PC-3 (cell line): ENCODE data around the gene NHS. TPM values are rescaled to one million over a fixed set of nuclear protein-coding genes. Genes with fewer than 3 reads are reported as not detected.

Source experiments
- ATAC-seq: fragments of 200-7000 bp; cut with Tn5 transposase; 2 replicates; pipeline ENCODE4 v1.9.1; 2020; ENCODE audit warnings: mild to moderate bottlenecking, moderate library complexity
- BruUV-seq: library from RNA; stranded (reverse); fragments of 400-500 nt; replicated peaks from 2 replicates; lab custom pipeline; 2021; lab: Mats Ljungman, UMichigan
- CTCF ChIA-PET: fragments of 300-600 bp; sonication (Branson Sonifier 250); formaldehyde crosslinking; loops from one replicate; lab custom pipeline; 2022; ENCODE audit warnings: antibody characterized with exemption; lab: Charles Lee
- POLR2A ChIA-PET: fragments of 300-600 bp; sonication (Branson Sonifier 250); formaldehyde crosslinking; loops from one replicate; lab custom pipeline; 2022; ENCODE audit warnings: antibody characterized with exemption; ENCODE audit not compliant: unreplicated experiment; lab: Charles Lee
- DNase-seq: peaks from one replicate; pipeline ENCODE4 v3.0.0-alpha.2; 2015
- H2AFZ ChIP-seq: fragments of 300-600 bp; sonication (generic); 2 replicates; pipeline ENCODE4 v1.6.0; 2016; ENCODE audit warnings: antibody characterized with exemption, low read length
- H3F3A ChIP-seq: fragments of 300-600 bp; sonication (generic); one replicate; pipeline ENCODE4 v1.6.0; 2017; ENCODE audit warnings: antibody characterized with exemption, low read length, control low read depth, mild to moderate bottlenecking; ENCODE audit not compliant: unreplicated experiment
- H3K27ac ChIP-seq: fragments of 300-600 bp; sonication (generic); 2 replicates; pipeline ENCODE4 v1.5.1; 2016; ENCODE audit warnings: mild to moderate bottlenecking, low read length
- H3K27me3 ChIP-seq: fragments of 300-600 bp; sonication (generic); 2 replicates; pipeline ENCODE4 v1.6.1; 2016; ENCODE audit warnings: low read length, mixed read lengths
- H3K36me3 ChIP-seq: fragments of 300-600 bp; sonication (generic); 2 replicates; pipeline ENCODE4 v1.6.1; 2016; ENCODE audit warnings: low read depth, mixed run types, low read length, mixed read lengths
- H3K4me1 ChIP-seq: fragments of 300-600 bp; sonication (generic); 2 replicates; pipeline ENCODE4 v1.5.1; 2016; ENCODE audit warnings: low read length; ENCODE audit not compliant: insufficient read depth
- H3K4me2 ChIP-seq: fragments of 300-600 bp; sonication (generic); 2 replicates; pipeline ENCODE4 v1.6.0; 2016; ENCODE audit warnings: low read length
- H3K4me3 ChIP-seq: fragments of 300-600 bp; sonication (generic); 2 replicates; pipeline ENCODE4 v1.5.1; 2016; ENCODE audit warnings: mild to moderate bottlenecking, low read length, mixed read lengths
- H3K79me2 ChIP-seq: fragments of 300-600 bp; sonication (generic); 2 replicates; pipeline ENCODE4 v1.6.1; 2017; ENCODE audit warnings: low read length, mixed read lengths
- H3K9ac ChIP-seq: fragments of 300-600 bp; sonication (generic); 2 replicates; pipeline ENCODE4 v1.6.0; 2016; ENCODE audit warnings: mild to moderate bottlenecking, low read length
- H3K9me2 ChIP-seq: fragments of 300-600 bp; sonication (generic); replicated peaks from 2 replicates; pipeline ENCODE4 v1.6.1; 2016; ENCODE audit warnings: mixed run types, low read length, mixed read lengths
- H3K9me3 ChIP-seq: fragments of 300-600 bp; sonication (generic); 2 replicates; pipeline ENCODE4 v1.6.1; 2016; ENCODE audit warnings: low read length, mixed read lengths
- H4K20me1 ChIP-seq: fragments of 300-600 bp; sonication (generic); 2 replicates; pipeline ENCODE4 v1.6.1; 2016; ENCODE audit warnings: low read length, mixed read lengths
- CTCF ChIP-seq: fragments of 300-600 bp; sonication (generic); conservative IDR thresholded peaks from 2 replicates; pipeline ENCODE4 v1.5.1; 2017; ENCODE audit warnings: antibody characterized with exemption, low read depth, mild to moderate bottlenecking, low read length
- EZH2 ChIP-seq: fragments of 300-600 bp; sonication (generic); IDR thresholded peaks from one replicate; pipeline ENCODE4 v1.6.1; 2017; ENCODE audit warnings: antibody characterized with exemption, mild to moderate bottlenecking, low read length; ENCODE audit not compliant: unreplicated experiment
- EZH2phosphoT487 ChIP-seq: fragments of 300-600 bp; sonication (generic); IDR thresholded peaks from 2 replicates; pipeline ENCODE4 v1.6.1; 2018; ENCODE audit warnings: mild to moderate bottlenecking, antibody characterized with exemption, low read length, borderline replicate concordance
- intact Hi-C: fragments of 100-400 bp; cut with micrococcal nuclease; formaldehyde crosslinking; loops from 2 replicates; pipeline ENCODE4 v1.9.0; 2023
- total RNA-seq: library from RNA; depleted of rRNA; stranded (reverse); fragments of >200 nt; gene quantifications from 2 replicates; pipeline ENCODE4 v1.2.3, GENCODE V29; 2014

NHS gene
- total RNA-seq, 1 experiment from 2014 or later = 4.9 TPM

GRCh38 chrX:17707731-17708130 is 332.7 kb downstream of the NHS start:
- H3K27ac ChIP-seq = no peak overlapping the region

GRCh38 chrX:17710871-17711301 is 335.9 kb downstream of the NHS start:
- no peak overlapping the region for H2AFZ ChIP-seq
- H3K9me2 ChIP-seq = no peaks in the 10 kb centered on the region
- H3K4me3 ChIP-seq = no peak overlapping the region
- no TSS peak for BruUV-seq
- H4K20me1 ChIP-seq = no peaks in the 10 kb centered on the region
- H3K36me3 ChIP-seq = no peaks in the 10 kb centered on the region
- ChIA-PET CTCF (no interaction called here), POLR2A (no interaction called here)
- no peak for ATAC-seq
- H3F3A ChIP-seq = no peaks in the 10 kb centered on the region
- TF ChIP-seq EZH2phosphoT487 = no peak
- TF ChIP-seq EZH2 = no peak
- no peak for TF ChIP-seq CTCF
- no peak overlapping the region for H3K4me2 ChIP-seq
- DNase-seq = no peak
- H3K4me1 ChIP-seq = peaks cover 8% of the 10 kb centered on the region; the same call in 1 of the 2 replicates
- H3K27ac ChIP-seq = no peak overlapping the region
- H3K79me2 ChIP-seq = no peaks in the 10 kb centered on the region
- no peaks in the 10 kb centered on the region for H3K27me3 ChIP-seq
- no peak overlapping the region for H3K9ac ChIP-seq
- no peaks in the 10 kb centered on the region for H3K9me3 ChIP-seq
- intact Hi-C loops = no loop called here

More at GRCh38 chrX:17707731-17708130, 332.7 kb downstream of the NHS start:
- Histone ChIP-seq H3F3A (no peaks in the 10 kb centered on the region), H3K9ac (no peak overlapping the region), H3K9me3 (no peaks in the 10 kb centered on the region), H3K4me1 (peaks cover 19% of the 10 kb centered on the region), H3K4me2 (no peak overlapping the region), H3K9me2 (no peaks in the 10 kb centered on the region), H2AFZ (no peak overlapping the region), H4K20me1 (no peaks in the 10 kb centered on the region), H3K36me3 (no peaks in the 10 kb centered on the region), H3K79me2 (no peaks in the 10 kb centered on the region), H3K4me3 (no peak overlapping the region), H3K27me3 (no peaks in the 10 kb centered on the region)
- ATAC-seq = no peak
- POLR2A ChIA-PET = no interaction called here
- DNase-seq = no peak
- CTCF ChIA-PET = no interaction called here
- BruUV-seq = no TSS peak
- TF ChIP-seq CTCF (no peak), EZH2phosphoT487 (no peak), EZH2 (no peak)
- intact Hi-C loops = no loop called here

GRCh38 chrX:17713288-17713687 is 338.3 kb downstream of the NHS start:
- no peak for DNase-seq
- H3K4me3 ChIP-seq = no peak overlapping the region
- intact Hi-C loops = no loop called here
- H3K9me2 ChIP-seq = no peaks in the 10 kb centered on the region
- CTCF ChIA-PET = no interaction called here
- no peaks in the 10 kb centered on the region for H3K79me2 ChIP-seq
- no TSS peak for BruUV-seq
- no peak overlapping the region for H3K4me2 ChIP-seq
- H2AFZ ChIP-seq = no peak overlapping the region
- H3K4me1 ChIP-seq = no peaks in the 10 kb centered on the region
- H3F3A ChIP-seq = no peaks in the 10 kb centered on the region
- no peak overlapping the region for H3K9ac ChIP-seq
- POLR2A ChIA-PET = interaction anchor here (0.6 kb wide), 1 partner anchor 562 kb away, joined by 19 read pairs; no protein-coding TSS in a partner anchor
- H3K36me3 ChIP-seq = no peaks in the 10 kb centered on the region
- ATAC-seq = no peak
- no peaks in the 10 kb centered on the region for H3K27me3 ChIP-seq
- H4K20me1 ChIP-seq = no peaks in the 10 kb centered on the region
- TF ChIP-seq EZH2 (no peak), CTCF (no peak), EZH2phosphoT487 (no peak)
- no peak overlapping the region for H3K27ac ChIP-seq
- no peaks in the 10 kb centered on the region for H3K9me3 ChIP-seq
